ENCODE data around the gene TTLL4.
A peak's percentile ranks its signal among the peaks of the same experiment; 100 is the strongest.

Gene TTLL4

DNA sequence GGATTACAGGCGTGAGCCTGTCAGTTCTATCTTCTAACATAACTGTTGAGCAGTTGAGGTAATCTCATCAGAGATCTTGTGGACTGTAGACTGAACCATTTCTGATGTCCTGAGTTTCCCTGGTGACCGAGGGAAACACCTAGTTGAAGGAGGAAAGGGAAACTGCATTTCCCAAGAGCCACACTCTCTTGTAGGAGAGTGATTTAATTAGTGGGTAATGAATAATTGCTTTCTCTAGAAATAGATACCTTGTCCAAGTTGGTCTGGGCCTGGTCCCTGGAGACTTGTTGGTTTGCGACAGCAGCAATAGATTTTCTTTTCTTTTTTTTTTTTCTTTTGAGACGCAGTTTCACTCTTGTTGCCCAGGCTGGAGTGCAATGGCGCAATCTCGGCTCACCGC is 7.4 kb downstream of the TTLL4 start:
- DNase-seq = no peak

- no peak for DNase-seq
Measured at GRCh38 chr2:218719457-218719856, 8.8 kb downstream of the TTLL4 start.

DNA sequence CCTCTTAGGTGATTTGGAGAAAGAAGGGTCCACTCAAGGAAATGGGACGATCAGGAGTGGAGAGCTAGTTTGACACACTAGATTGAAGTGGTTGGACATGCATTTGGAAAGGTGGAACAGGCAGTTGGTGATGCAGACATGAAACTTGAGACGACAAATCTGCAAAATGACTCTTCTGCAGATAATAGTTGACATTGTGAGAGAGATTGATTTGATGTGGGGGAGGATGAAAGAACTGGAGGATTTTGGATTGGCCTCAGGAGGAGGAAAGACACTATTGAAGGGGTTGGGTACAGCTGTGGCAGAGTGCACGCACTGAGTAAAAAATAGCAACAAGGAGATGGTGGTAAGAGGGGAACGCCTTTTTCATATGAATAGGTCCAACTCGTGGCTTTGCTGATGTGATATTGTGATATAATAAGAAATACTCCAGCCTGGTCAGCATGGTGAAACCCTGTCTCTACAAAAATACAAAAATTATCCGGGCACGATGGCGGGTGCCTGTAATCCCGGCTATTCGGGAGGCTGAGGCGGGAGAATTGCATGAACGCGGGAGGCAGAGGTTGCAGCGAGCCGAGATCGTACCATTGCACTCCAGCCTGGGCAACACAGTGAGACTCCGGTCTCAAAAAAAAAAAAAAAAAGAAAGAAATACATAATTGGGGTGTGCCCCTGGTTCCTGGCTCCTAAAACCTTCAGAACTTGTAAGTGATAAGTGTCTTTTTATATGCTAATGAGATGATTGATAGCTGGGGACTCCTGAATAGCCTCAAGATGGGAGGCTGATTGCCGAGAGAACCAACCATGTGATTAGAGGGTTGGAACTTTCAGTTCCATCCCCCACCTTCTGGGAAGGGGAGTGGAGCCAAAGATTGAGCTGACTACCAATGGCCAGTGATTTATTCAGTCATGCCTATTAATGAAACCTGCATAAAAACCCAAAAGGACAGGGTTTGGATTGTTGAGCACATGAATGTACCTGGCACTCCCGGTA is 9.7 kb downstream of the TTLL4 start:
- DNase-seq = no peak

- no peak for DNase-seq
Measured at GRCh38 chr2:218721488-218721887, 10.9 kb downstream of the TTLL4 start.

GRCh38 chr2:218721934-218722333 is 11.3 kb downstream of the TTLL4 start:
- DNase-seq = no peak

DNA sequence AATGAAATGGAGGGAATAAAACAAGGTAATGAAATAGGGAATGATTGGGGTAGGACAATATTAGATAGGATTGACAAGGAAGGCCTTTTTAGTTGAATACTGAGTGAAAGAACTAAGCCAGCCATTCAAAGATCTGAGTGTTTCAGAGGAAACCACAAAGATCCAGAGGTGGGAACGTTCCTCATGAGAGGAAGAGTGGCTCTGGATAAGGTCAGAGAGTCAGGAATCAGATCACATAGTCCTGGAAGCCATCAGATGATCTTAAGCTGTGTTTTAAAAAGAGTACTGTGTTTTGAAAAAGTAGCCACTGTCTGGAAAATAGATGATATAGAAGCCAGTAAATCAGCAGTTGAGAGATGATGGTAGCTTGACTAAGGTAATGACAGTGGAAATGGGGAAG is 11.8 kb downstream of the TTLL4 start:
- no peak for DNase-seq

- no peak for DNase-seq
Measured at GRCh38 chr2:218722876-218723785, 12.5 kb downstream of the TTLL4 start.

DNA sequence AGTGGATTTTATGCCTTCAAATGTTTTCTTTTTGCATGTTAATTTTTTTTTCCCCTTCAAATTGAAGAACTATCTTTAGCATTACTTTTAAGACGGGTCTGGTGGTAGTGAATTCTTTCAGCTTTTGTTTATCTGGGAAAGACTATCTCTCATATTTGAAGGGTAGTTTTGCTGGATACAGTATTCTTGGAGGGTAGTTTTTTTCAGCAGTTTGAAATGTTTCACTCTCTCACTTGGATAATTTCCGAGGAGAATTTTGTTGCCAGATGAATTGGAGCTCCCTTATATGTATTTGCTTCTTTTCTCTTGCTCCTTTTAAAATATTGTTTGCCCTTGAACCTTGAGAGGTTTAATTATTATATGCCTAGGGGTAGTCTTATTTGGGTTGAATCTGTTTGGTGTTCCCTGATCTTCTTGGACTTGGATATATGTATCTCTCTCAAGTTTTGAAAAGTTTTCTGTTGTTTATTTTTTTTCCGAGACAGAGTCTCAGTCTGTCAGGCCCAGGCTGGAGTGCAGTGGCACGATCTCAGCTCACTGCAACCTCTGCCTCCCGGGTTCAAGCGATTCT is 15.5 kb downstream of the TTLL4 start:
- DNase-seq = no peak

DNA sequence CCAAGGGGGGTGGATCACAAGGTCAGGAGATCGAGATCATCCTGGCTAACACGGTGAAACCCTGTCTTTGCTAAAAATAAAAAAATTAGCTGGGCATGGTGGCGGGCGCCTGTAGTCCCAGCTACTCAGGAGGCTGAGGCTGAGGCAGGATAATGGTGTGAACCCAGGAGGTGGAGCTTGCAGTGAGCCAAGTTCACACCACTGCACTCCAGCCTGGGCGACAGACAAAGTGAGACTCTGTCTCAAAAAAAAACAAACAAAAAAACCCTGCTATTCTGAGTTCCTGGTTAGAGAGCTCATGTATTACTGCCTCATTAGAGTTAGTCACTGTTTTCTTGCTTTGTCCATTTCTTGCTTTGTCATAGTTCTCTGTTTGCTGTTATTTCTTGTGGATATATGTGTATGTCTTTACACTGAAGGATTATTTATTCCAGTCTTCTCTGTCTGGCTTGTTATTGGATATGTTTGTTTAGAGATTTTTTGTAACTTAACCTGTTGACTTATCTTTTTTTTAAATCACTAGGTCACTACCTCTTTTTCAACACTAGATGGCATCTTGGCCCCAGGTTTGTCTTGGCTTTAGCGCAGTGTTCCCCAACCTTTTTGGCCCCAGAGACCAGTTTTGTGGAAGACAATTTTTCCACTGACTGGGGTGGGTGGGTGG is 17.0 kb downstream of the TTLL4 start:
- DNase-seq = peak; percentile 9

DNA sequence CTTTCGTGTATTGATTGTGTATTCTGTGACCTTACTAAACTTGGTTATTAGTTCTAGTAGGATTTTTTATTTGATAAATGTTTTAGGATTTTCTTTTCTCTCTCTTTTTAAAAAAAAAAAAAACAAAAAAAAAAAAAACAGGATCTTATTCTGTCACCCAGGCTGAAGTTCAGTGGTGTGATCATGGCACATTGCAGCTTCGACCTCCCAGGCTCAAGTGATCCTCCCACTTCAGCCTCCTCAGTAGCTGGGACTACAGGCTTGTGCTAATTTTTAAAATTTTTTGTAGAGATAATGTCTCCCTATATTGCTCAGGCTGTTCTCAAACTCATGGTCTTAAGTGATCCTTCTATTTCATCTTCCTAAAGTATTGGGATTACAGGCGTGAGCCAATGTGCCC is 19.0 kb downstream of the TTLL4 start:
- DNase-seq = no peak

DNA sequence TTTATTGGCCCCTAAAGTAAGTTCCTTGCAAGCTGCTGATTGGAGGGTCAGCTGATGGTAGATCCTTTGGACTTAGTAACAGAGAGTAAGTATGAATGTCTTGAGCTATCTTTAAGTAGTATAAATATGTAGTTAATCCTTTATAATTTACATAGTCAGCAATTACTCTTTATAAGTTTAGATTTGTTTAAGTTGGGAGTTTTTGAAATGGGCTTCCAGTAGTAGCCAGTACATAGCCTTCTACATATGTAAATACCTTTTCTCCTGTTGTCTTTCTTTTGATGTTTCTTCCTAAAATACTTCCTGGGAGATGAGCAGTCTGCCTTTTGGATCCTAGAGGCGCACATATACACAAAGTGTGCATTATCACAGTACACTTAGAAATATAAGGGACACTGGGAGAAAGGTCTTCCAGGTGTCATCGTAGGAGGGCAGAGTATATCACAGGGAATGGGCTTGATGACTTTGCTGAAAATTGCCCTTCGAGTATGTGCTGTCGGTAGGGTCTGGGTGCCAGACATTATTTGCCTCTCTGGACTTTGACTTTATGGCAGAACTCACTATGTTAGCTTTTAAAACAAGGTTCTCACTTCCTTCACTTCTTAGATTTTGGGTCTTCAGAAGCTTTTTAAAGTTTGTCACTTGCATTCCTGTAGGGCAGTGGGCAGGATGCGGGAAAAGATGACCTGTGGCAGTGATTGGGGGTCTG is 21.6 kb downstream of the TTLL4 start:
- no peak for DNase-seq

DNA sequence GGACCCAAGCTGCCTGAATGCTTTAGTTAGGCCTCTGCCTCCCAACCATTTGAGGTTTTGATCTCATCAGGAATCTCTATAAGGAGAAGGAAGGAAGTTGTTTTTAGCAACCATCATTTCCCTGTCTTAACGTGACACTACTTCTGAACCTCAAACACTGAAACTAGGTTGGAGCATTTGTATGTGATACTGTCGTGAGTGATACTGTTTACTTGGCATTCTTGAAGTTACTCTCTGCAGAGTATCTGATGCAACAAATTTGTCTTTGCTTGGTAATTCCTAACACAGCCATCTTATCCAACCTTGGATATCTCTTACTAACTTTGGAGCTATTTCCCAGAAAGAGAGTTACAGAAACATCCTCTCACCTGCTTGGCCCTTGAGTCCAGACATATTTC is 22.1 kb downstream of the TTLL4 start:
- DNase-seq = no peak

DNA sequence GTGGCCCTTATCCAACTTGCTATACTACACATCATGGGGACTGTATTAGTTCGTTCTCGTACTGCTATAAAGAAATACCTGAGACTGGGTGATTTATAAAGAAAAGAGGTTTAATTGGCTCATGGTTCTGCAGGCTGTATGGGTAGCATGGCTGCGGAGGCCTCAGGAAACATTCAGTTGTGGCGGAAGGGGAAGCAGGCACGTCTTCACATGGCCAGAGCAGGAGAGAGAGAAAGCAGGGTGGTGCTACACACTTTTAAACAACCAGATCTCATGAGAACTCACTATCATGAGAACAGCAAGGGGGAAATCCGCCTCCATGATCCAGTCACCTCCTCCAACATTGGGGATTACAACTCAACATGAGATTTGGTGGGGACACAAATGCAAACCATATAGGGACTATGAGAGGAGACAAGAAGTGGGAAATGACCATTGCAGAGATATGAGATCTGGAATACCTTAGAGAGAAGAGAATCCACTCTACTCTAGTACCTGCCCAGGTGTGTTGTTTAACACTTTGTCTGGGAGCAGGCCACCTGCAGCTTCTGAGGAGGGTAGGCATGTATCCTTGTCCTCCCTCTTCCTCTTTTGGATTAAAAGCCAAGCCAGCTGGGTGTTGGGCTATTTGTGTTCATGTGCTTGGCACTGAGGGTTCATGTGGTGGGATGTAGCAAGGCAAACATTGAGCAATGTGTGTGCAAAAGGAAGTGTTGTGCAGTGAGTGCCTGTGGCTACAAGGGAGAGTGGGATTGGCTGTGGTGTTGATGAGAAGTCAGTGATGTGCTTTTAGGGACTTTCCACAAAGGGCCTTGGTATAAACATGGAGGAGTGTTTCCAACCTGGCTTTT is 22.8 kb downstream of the TTLL4 start:
- peak; percentile 34 for DNase-seq

DNA sequence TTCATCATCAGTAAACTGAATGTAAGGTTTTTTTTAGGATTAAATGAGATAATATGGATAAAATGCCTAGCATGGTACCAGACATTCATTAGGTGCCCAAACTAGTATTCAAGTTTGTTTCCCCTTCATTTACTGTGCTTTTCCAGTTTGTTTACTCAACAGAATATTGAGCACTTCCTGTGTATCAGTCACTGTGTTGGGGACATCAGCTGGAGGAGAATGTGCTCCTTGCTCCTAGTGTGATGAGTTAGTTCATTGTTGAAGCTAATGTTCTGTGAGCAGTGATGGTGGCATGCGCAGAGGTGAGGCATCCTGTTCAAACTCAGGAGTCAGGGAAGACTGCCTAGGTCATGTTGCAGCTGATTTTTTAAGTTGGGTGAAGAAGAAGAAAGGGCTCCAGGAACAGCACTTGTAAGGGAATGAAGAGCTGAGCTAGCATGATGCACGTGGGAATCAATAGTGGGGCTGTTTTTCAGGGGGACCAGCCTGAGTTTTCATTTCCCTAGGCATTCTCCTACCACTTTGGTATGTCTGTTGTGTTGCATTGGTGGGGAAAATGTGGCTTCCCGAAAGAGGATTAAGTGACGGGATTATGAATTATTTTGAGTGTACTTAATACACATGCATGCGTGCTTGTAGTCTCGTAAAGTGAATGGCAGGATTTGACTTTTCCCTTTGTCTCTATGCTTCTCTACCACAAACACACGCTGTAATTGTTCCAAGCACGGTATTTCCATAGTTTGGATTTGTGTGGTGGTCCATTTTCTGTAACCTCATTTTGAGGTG is 23.7 kb downstream of the TTLL4 start:
- no peak for DNase-seq

DNA sequence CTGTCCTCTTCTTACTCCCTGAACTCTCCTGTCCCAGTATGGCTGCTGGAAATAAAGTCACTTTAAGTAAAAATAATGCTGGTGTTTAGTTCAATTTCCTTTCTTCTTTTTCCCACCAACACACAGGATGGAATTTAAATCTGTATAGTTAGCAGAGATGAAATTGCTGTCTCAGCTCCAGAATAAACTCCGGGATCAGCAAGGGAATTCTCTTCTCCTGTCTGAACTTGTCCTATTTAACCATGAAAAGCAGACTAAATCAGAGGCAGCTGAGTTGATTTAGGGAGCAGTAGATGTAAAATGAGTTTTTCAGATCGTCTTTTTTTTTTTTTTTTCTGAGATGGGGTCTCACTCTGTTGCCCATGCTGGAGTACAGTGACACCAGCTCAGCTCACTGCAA is 25.9 kb downstream of the TTLL4 start:
- no peak for DNase-seq

GRCh38 chr2:218743068-218743467 is 32.4 kb downstream of the TTLL4 start:
- DNase-seq = no peak

DNA sequence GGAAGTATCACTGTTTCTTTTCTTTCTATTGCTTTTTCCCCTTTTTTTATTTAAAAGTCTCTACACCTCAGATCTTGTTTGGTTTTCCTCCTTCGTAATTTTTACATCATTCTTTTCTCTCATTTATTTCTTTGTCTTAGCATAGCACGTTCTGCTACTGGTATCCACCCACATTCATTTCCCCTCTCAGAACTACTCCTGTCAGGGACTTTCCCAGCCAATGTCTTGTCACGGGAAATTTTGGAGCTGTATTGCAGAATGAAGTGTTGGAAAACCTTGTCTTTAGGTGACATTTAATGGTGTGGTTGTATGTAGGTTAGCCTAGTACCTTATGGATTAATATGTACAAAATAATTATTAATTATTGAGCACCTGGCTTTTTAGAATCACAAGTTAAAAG is 34.0 kb downstream of the TTLL4 start:
- DNase-seq = peak; percentile 11

DNA sequence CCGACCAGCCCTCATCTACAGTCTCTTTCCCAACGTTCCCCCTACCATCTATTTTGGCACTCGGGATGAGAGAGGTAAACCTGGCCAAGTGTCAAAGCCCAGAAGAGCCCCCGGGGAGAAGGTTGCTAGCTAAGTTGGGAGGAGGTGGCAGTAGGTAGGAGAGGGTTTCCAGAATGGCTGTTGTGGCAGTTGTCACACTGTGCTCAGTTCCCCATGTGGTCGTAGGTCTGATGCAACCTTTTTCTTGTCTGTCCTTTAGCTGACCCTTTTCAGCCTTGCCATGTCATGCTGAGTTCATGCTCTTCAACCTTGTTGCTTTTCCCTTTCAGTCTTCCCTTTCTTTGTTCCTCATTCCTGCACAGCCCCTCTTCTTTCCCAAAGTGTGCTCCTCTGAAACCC is 34.5 kb downstream of the TTLL4 start:
- no peak for DNase-seq

- DNase-seq = no peak
Measured at GRCh38 chr2:218745559-218746469, 35.2 kb downstream of the TTLL4 start.
